Large intestine (tissue), 3 donors: ENCODE results near the gene MDM2. TPM values are rescaled to one million over a fixed set of nuclear protein-coding genes. Genes with fewer than 3 reads are reported as not detected.
A peak's percentile ranks its signal among the peaks of the same experiment; 100 is the strongest.

Source experiments
- DNase-seq, 2 donors: peaks; one replicate each; pipeline versions ENCODE4 v3.0.0 to v3.0.0-alpha.2; 2013
- H3K27ac ChIP-seq: one replicate; pipeline ENCODE4 v1.5.1; 2013; ENCODE audit warnings: low read length
- H3K27me3 ChIP-seq: 2 replicates; pipeline ENCODE4 v1.6.1; 2013; ENCODE audit warnings: low read length; ENCODE audit not compliant: control insufficient read depth, insufficient read depth
- H3K36me3 ChIP-seq: 2 replicates; pipeline ENCODE4 v1.6.1; 2013; ENCODE audit warnings: low read length; ENCODE audit not compliant: control insufficient read depth, insufficient read depth
- H3K4me1 ChIP-seq: one replicate; pipeline ENCODE4 v1.6.1; 2013; ENCODE audit warnings: low read length; ENCODE audit not compliant: control insufficient read depth, insufficient read depth
- H3K4me3 ChIP-seq: one replicate; pipeline ENCODE4 v1.5.1; 2013; ENCODE audit warnings: low read length
- H3K9me3 ChIP-seq: one replicate; pipeline ENCODE4 v1.6.1; 2013; ENCODE audit warnings: mild to moderate bottlenecking, low read depth, low read length, moderate library complexity; ENCODE audit not compliant: control insufficient read depth
- WGBS: methylation state at CpG from one replicate; pipeline ENCODE4 v1.1.5; 2013; ENCODE audit warnings: low lambda C conversion rate; ENCODE audit not compliant: insufficient coverage; 5-methylcytosine and 5-hydroxymethylcytosine counted together
- polyA plus RNA-seq: library from polyadenylated mRNA; unstranded; fragments of 120-200 nt; gene quantifications from one replicate; pipeline ENCODE4 v1.2.1, GENCODE V29; 2013

The MDM2 gene
- polyA plus RNA-seq, 1 donor, result 34.9 TPM

- WGBS, result 60% methylated on average over 1 of the region's 1 CpG
These were observed 79.7 kb downstream of the MDM2 start for GRCh38 chr12:68887641-68888040.

DNA sequence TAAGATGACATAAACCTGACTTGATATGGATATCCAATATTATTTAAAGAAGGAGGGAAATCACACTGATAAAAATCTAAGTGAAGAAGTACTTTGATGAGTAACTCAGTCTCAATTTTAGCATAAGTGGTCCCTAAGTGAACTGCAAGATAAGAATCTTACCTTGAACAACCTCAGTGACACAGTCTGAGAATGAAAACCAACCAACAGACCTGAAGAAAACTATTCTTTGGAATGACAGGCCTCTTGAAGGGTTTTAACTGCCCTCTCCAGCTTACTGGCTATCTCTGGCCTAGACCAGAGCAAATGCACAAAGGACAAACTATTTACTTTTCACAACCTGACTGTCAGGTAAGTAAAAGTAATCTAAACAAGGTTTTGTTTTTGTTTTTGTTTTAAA, 80.3 kb downstream of the MDM2 start:
- no peak overlapping the region for H3K4me3 ChIP-seq
- DNase-seq, result no peak
- no peaks in the 10 kb centered on the region for H3K9me3 ChIP-seq
- H3K4me1 ChIP-seq, result no peaks in the 10 kb centered on the region
- no peaks in the 10 kb centered on the region for H3K27me3 ChIP-seq
- no peak overlapping the region for H3K27ac ChIP-seq
- H3K36me3 ChIP-seq, result no peaks in the 10 kb centered on the region

More at GRCh38 chr12:68887641-68888040, 79.7 kb downstream of the MDM2 start:
- no peak for DNase-seq
- H3K9me3 ChIP-seq, result no peaks in the 10 kb centered on the region
- H3K36me3 ChIP-seq, result no peaks in the 10 kb centered on the region
- no peak overlapping the region for H3K4me3 ChIP-seq
- no peaks in the 10 kb centered on the region for H3K27me3 ChIP-seq
- H3K4me1 ChIP-seq, result no peaks in the 10 kb centered on the region
- H3K27ac ChIP-seq, result no peak overlapping the region

DNA sequence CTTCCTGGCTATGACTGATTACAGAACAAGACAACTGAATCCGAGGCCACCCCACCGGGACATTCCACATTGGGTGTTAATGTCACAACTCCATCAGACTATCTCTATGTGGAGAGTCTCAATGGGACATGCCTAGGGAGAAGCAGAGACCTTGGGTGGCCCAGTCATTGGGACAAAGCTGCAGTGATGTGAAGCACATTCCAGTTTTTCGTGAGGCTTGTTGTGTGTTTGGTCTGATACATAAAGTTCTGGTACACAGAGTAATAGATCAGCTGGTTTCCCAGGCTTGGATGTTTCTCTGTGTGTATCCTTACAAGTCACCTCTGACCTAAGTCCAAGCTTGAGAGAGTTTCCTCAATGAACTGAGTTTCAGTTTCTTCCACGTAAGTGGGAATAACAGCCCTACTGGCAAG, 82.7 kb downstream of the MDM2 start:
- Histone ChIP-seq H3K9me3 (no peaks in the 10 kb centered on the region), H3K27me3 (no peaks in the 10 kb centered on the region), H3K36me3 (no peaks in the 10 kb centered on the region), H3K4me1 (no peaks in the 10 kb centered on the region), H3K27ac (no peak overlapping the region), H3K4me3 (no peak overlapping the region)
- WGBS, result no CpG with 5 or more reads among the region's 4 CpGs
- DNase-seq, result peak in 1 of 2 donors; percentile 55

GRCh38 chr12:68891141-68891540, 83.2 kb downstream of the MDM2 start:
- no peaks in the 10 kb centered on the region for H3K4me1 ChIP-seq
- no peak for DNase-seq
- H3K9me3 ChIP-seq, result no peaks in the 10 kb centered on the region
- 85% methylated on average over 2 of the region's 6 CpGs for WGBS
- H3K27ac ChIP-seq, result no peak overlapping the region
- H3K4me3 ChIP-seq, result no peak overlapping the region
- H3K27me3 ChIP-seq, result no peaks in the 10 kb centered on the region
- H3K36me3 ChIP-seq, result no peaks in the 10 kb centered on the region

DNA sequence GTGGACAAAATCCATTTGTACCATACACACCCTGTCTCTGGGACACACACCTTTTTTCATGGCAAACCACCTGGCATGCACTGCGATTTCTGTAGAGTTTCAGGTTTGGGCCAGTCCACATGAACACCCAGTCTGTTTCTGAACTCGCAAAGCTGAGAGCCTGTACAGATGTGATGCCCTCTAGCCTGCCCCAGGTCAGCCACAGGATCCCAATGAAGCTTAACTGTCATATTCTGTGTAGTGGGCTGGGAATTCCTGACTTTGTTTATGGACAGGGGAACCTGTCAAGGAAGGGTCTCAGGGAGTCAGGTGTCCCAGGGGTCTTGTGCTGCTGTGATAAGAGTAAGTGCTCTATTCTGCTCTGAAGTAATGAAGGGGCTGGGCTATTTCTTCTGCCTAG, 85.2 kb downstream of the MDM2 start:
- no peaks in the 10 kb centered on the region for H3K36me3 ChIP-seq
- H3K27me3 ChIP-seq, result no peaks in the 10 kb centered on the region
- no peaks in the 10 kb centered on the region for H3K9me3 ChIP-seq
- no peak for DNase-seq
- H3K4me3 ChIP-seq, result no peak overlapping the region
- no CpG with 5 or more reads among the region's 2 CpGs for WGBS
- no peak overlapping the region for H3K27ac ChIP-seq
- no peaks in the 10 kb centered on the region for H3K4me1 ChIP-seq

DNA sequence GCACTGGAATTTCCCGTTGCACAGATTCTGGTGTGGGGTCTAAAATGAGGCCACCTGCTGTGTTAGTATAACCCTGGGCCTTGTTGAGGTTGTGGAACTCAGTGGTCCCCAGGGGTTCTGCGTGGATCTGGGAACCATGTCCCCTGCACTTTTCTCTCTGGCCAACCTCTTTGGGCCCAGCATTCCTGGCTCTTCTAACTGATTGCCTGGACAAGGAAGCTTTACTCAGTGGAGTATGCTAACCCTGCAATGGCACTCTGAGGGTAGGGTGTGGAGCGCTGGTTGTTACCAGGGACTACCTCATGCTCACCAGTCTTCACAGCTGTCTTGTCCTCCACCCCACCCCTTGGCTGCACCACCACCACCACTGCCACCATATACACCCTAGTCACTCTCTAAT, 85.8 kb downstream of the MDM2 start:
- Histone ChIP-seq H3K27me3 (no peaks in the 10 kb centered on the region), H3K4me3 (no peak overlapping the region), H3K27ac (no peak overlapping the region), H3K4me1 (no peaks in the 10 kb centered on the region), H3K9me3 (no peaks in the 10 kb centered on the region), H3K36me3 (no peaks in the 10 kb centered on the region)
- no peak for DNase-seq
- WGBS, result no CpG with 5 or more reads among the region's 3 CpGs

DNA sequence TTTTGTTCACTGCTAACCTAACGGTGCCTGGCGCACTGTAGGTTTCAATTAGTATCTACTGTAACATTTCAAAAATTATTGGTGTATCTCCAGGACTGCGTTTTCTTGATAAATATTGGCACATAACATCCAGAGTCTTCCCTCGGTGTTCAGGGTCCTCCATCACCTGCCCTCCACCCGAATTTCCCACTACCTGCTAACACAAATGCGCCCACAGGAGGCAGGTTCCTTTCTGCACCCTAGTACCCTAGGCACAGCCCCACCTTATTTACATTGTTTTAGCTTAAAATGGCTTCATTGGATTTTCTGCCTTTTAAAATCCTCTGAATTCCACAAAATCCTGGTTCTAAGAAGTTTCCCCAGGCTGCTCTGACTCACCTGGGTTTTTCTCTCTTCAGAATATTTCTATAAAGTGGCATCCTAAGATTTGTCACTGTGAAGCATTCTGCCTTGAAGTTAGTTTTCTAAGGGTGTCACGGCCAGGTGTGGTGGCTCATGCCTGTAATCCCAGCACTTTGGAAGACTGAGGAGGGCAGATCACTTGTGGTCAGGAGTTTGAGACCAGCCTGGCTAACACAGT, 86.4 kb downstream of the MDM2 start:
- Histone ChIP-seq H3K27ac (no peak overlapping the region), H3K4me3 (no peak overlapping the region), H3K4me1 (peaks cover 2% of the 10 kb centered on the region), H3K9me3 (no peaks in the 10 kb centered on the region), H3K27me3 (no peaks in the 10 kb centered on the region), H3K36me3 (no peaks in the 10 kb centered on the region)
- 100% methylated on average over 1 of the region's 7 CpGs for WGBS
- DNase-seq, result no peak

GRCh38 chr12:68896881-68897540, 89.0 kb downstream of the MDM2 start:
- no peak for DNase-seq
- Histone ChIP-seq H3K27ac (no peak overlapping the region), H3K27me3 (no peaks in the 10 kb centered on the region), H3K36me3 (no peaks in the 10 kb centered on the region), H3K4me3 (no peak overlapping the region), H3K4me1 (peaks cover 8% of the 10 kb centered on the region), H3K9me3 (no peaks in the 10 kb centered on the region)
- WGBS, result 92% methylated on average over 2 of the region's 4 CpGs

DNA sequence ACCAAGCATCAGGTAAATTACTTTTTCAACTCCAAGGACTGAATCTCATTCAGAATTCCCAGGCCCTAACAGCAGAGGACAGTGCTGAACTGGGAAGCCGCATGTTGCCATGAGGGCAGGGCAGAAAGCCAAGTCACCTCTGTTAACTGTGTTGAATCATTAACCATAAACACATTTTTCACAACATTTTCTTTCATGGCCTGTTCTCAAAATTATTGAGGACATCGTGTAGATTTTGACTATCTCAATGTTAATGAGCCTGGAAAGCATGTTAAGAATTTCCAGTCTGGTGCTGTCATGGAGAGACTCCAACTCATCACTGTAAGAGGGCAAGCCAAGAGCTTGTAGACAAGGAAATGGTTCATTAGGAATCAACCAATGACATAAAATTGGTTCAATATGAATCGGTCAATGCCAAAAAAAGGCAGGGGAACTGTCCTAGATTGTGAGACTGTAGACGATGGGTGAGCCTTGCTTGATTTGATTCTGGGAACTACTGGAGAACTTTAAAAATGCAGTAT, 91.3 kb downstream of the MDM2 start:
- 58% methylated on average over 3 of the region's 4 CpGs for WGBS
- no peaks in the 10 kb centered on the region for H3K9me3 ChIP-seq
- peaks cover 8% of the 10 kb centered on the region for H3K4me1 ChIP-seq
- H3K4me3 ChIP-seq, result no peak overlapping the region
- H3K36me3 ChIP-seq, result no peaks in the 10 kb centered on the region
- DNase-seq, result peak; percentile 53 to 69
- no peaks in the 10 kb centered on the region for H3K27me3 ChIP-seq
- H3K27ac ChIP-seq, result no peak overlapping the region

DNA sequence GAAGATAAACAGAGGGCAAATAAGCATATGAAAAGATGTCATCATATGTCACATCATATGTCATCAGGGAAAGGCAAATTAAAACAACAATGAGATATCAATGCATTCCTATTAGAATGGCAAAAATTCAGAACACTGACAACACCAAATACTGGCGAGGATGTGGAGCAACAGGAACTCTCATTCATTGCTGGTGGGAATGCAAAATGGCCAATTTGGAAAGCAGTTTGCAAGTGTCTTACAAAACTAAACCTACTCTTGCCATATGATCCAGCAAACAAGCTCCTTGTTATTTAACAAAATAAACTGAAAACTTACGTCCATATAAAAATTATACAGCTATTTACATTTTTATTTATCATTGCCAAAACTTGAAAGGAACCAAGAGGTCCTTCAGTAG, 92.3 kb downstream of the MDM2 start:
- H3K27me3 ChIP-seq, result no peaks in the 10 kb centered on the region
- no peak overlapping the region for H3K4me3 ChIP-seq
- H3K27ac ChIP-seq, result no peak overlapping the region
- DNase-seq, result no peak
- H3K9me3 ChIP-seq, result no peaks in the 10 kb centered on the region
- H3K36me3 ChIP-seq, result no peaks in the 10 kb centered on the region
- peaks cover 8% of the 10 kb centered on the region for H3K4me1 ChIP-seq
- WGBS, result 81% methylated on average over 2 of the region's 2 CpGs
